HEK293 (cell line): ENCODE results near the gene SLC35F2.

Experiments
- CTCF ChIA-PET: fragments of 350-600 bp; formaldehyde crosslinking; extraction: SDS; loops from one replicate; lab custom pipeline; 2021; ENCODE audit warnings: antibody characterized with exemption; lab: Yijun Ruan, JAX
- POLR2A ChIA-PET: fragments of 300-600 bp; formaldehyde crosslinking; extraction: SDS; loops from one replicate; lab custom pipeline; 2020; ENCODE audit warnings: antibody characterized with exemption, inconsistent platforms; lab: Yijun Ruan, JAX
- H3K27ac ChIP-seq: fragments of 200-500 bp; sonication (Bioruptor generic); 2 replicates; pipeline ENCODE4 v1.5.1; 2014; ENCODE audit warnings: low read depth, low read length, control low read depth, inconsistent platforms; ENCODE audit errors: extremely low read depth
- H3K36me3 ChIP-seq, 2 experiments: fragments of 200-500 bp in 1 of 2; sonication (Bioruptor generic) in 1 of 2; 1 replicate in 1 of 2; 2 replicates in 1 of 2; pipeline ENCODE4 v1.5.1; 2014 to 2017; ENCODE audit warnings: inconsistent platforms in 2 of 2, low read length in 2 of 2; ENCODE audit not compliant: control insufficient read depth in 2 of 2, insufficient read depth in 1 of 2
- H3K4me1 ChIP-seq: fragments of 200-500 bp; sonication (Bioruptor generic); 2 replicates; pipeline ENCODE4 v1.5.1; 2014; ENCODE audit warnings: mild to moderate bottlenecking, low read length, inconsistent platforms; ENCODE audit not compliant: control insufficient read depth, insufficient read depth
- H3K4me3 ChIP-seq: 2 replicates; pipeline ENCODE4 v1.5.1; 2011; ENCODE audit warnings: low read depth, mild to moderate bottlenecking, control low read depth, low read length, moderate library complexity
- H3K9me3 ChIP-seq: fragments of 200-500 bp; sonication (Bioruptor generic); 2 replicates; pipeline ENCODE4 v1.5.1; 2014; ENCODE audit warnings: low read depth, low read length, inconsistent platforms; ENCODE audit not compliant: control insufficient read depth, insufficient read depth
- BCL11B ChIP-seq: fragments of 450-650 bp; formaldehyde crosslinking; IDR thresholded peaks from 2 replicates; pipeline ENCODE4 v1.5.1; 2016; ENCODE audit warnings: low read depth, missing biosample characterization, missing genetic modification characterization
- HOXC10 ChIP-seq: sonication (generic); formaldehyde crosslinking; IDR thresholded peaks from 2 replicates; pipeline ENCODE4 v1.8.1; 2023; ENCODE audit warnings: mild to moderate bottlenecking, missing genetic modification reagents
- IKZF3 ChIP-seq: fragments of 450-650 bp; IDR thresholded peaks from 2 replicates; pipeline ENCODE4 v1.5.0; 2018; ENCODE audit warnings: missing biosample characterization, mild to moderate bottlenecking, missing genetic modification characterization, moderate library complexity
- SALL2 ChIP-seq: fragments of 450-650 bp; formaldehyde crosslinking; IDR thresholded peaks from 2 replicates; pipeline ENCODE4 v1.5.0; 2017; ENCODE audit warnings: missing biosample characterization, mild to moderate bottlenecking, missing genetic modification characterization, borderline replicate concordance
- YY2 ChIP-seq: fragments of 450-650 bp; formaldehyde crosslinking; IDR thresholded peaks from 2 replicates; pipeline ENCODE4 v1.5.1; 2016; ENCODE audit warnings: missing biosample characterization, missing genetic modification characterization
- ZNF10 ChIP-seq: fragments of 450-650 bp; formaldehyde crosslinking; IDR thresholded peaks from 2 replicates; pipeline ENCODE4 v1.5.1; 2017; ENCODE audit warnings: missing biosample characterization, missing genetic modification characterization
- ZNF211 ChIP-seq: fragments of 450-650 bp; formaldehyde crosslinking; IDR thresholded peaks from 2 replicates; pipeline ENCODE4 v1.5.1; 2016; ENCODE audit warnings: low read depth, missing biosample characterization, missing genetic modification characterization
- ZNF335 ChIP-seq: fragments of 450-650 bp; formaldehyde crosslinking; conservative IDR thresholded peaks from 2 replicates; pipeline ENCODE4 v1.5.1; 2016; ENCODE audit warnings: missing biosample characterization, missing genetic modification characterization
- ZNF624 ChIP-seq: fragments of 450-650 bp; formaldehyde crosslinking; IDR thresholded peaks from 2 replicates; pipeline ENCODE4 v1.5.1; 2017; ENCODE audit warnings: missing biosample characterization, missing genetic modification characterization
- ZNF626 ChIP-seq: fragments of 450-650 bp; sonication (Bioruptor Pico); formaldehyde crosslinking; IDR thresholded peaks from 2 replicates; pipeline ENCODE4 v1.5.1; 2018; ENCODE audit warnings: missing biosample characterization, missing genetic modification characterization, inconsistent platforms
- ZNF654 ChIP-seq: fragments of 450-650 bp; formaldehyde crosslinking; IDR thresholded peaks from 2 replicates; pipeline ENCODE4 v1.5.1; 2016; ENCODE audit warnings: low read depth, missing biosample characterization, missing genetic modification characterization
- ZNF747 ChIP-seq: fragments of 450-650 bp; formaldehyde crosslinking; IDR thresholded peaks from 2 replicates; pipeline ENCODE4 v1.5.1; 2016; ENCODE audit warnings: missing biosample characterization, missing genetic modification characterization
- TF ChIP-seq, protein P1 (sequence below): fragments of 450-650 bp; formaldehyde crosslinking; IDR thresholded peaks from 2 replicates; pipeline ENCODE4 v1.5.1; 2016; ENCODE audit warnings: missing biosample characterization, missing genetic modification characterization
- TF ChIP-seq, protein P2 (sequence below): fragments of 450-650 bp; formaldehyde crosslinking; IDR thresholded peaks from 2 replicates; pipeline ENCODE4 v1.5.1; 2017; ENCODE audit warnings: missing biosample characterization, missing genetic modification characterization
- TF ChIP-seq, protein P3 (sequence below): fragments of 450-650 bp; formaldehyde crosslinking; IDR thresholded peaks from 2 replicates; pipeline ENCODE4 v1.5.1; 2017; ENCODE audit warnings: missing biosample characterization, mild to moderate bottlenecking, missing genetic modification characterization, moderate library complexity
- TF ChIP-seq, protein P4 (sequence below): fragments of 450-650 bp; formaldehyde crosslinking; IDR thresholded peaks from 2 replicates; pipeline ENCODE4 v1.5.1; 2016; ENCODE audit warnings: missing biosample characterization, missing genetic modification characterization
- TF ChIP-seq, protein P5 (sequence below): fragments of 450-650 bp; formaldehyde crosslinking; IDR thresholded peaks from 2 replicates; pipeline ENCODE4 v1.5.1; 2016; ENCODE audit warnings: missing biosample characterization, missing genetic modification characterization

SLC35F2 gene

DNA sequence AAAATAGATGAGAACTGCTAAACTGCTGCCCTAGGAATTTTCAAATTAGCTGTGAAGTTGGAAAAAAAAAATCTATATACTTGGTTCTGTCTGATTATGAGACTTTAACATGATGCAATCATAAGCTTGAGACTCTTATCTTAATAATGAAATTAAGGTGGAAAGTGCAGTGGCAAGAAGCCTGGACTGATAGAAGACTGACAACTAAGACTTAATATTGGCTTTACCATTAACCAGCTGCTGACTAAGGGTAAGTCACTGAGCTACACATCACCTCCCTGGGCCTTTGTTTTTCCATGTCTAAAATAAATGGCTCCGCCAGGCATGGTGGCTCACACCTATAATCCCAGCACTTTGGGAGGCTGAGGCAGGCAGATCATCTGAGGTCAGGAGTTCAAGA, 56.9 kb downstream of the SLC35F2 start:
- Histone ChIP-seq H3K4me3 (no peak overlapping the region), H3K36me3 (peaks cover 0 to 34% of the 10 kb centered on the region in 2 experiments), H3K27ac (no peak overlapping the region), H3K4me1 (no peaks in the 10 kb centered on the region), H3K9me3 (no peaks in the 10 kb centered on the region)
- TF ChIP-seq YY2 (tag by site-specific recombination) (no peak), ZNF747 (tag by site-specific recombination) (no peak), ZNF624 (tag by site-specific recombination) (no peak), ZNF211 (tag by site-specific recombination) (no peak), ZNF626 (no peak), ZNF654 (no peak), ZNF335 (tag by site-specific recombination) (no peak), IKZF3 (no peak), HOXC10 (no peak)
- TF ChIP-seq, protein P1, sequence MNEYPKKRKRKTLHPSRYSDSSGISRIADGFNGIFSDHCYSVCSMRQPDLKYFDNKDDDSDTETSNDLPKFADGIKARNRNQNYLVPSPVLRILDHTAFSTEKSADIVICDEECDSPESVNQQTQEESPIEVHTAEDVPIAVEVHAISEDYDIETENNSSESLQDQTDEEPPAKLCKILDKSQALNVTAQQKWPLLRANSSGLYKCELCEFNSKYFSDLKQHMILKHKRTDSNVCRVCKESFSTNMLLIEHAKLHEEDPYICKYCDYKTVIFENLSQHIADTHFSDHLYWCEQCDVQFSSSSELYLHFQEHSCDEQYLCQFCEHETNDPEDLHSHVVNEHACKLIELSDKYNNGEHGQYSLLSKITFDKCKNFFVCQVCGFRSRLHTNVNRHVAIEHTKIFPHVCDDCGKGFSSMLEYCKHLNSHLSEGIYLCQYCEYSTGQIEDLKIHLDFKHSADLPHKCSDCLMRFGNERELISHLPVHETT, result no peak
- TF ChIP-seq, protein P2, sequence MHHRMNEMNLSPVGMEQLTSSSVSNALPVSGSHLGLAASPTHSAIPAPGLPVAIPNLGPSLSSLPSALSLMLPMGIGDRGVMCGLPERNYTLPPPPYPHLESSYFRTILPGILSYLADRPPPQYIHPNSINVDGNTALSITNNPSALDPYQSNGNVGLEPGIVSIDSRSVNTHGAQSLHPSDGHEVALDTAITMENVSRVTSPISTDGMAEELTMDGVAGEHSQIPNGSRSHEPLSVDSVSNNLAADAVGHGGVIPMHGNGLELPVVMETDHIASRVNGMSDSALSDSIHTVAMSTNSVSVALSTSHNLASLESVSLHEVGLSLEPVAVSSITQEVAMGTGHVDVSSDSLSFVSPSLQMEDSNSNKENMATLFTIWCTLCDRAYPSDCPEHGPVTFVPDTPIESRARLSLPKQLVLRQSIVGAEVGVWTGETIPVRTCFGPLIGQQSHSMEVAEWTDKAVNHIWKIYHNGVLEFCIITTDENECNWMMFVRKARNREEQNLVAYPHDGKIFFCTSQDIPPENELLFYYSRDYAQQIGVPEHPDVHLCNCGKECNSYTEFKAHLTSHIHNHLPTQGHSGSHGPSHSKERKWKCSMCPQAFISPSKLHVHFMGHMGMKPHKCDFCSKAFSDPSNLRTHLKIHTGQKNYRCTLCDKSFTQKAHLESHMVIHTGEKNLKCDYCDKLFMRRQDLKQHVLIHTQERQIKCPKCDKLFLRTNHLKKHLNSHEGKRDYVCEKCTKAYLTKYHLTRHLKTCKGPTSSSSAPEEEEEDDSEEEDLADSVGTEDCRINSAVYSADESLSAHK (tag by site-specific recombination), result no peak
- TF ChIP-seq, protein P3, sequence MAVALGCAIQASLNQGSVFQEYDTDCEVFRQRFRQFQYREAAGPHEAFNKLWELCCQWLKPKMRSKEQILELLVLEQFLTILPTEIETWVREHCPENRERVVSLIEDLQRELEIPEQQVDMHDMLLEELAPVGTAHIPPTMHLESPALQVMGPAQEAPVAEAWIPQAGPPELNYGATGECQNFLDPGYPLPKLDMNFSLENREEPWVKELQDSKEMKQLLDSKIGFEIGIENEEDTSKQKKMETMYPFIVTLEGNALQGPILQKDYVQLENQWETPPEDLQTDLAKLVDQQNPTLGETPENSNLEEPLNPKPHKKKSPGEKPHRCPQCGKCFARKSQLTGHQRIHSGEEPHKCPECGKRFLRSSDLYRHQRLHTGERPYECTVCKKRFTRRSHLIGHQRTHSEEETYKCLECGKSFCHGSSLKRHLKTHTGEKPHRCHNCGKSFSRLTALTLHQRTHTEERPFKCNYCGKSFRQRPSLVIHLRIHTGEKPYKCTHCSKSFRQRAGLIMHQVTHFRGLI, result no peak
- TF ChIP-seq, protein P4, sequence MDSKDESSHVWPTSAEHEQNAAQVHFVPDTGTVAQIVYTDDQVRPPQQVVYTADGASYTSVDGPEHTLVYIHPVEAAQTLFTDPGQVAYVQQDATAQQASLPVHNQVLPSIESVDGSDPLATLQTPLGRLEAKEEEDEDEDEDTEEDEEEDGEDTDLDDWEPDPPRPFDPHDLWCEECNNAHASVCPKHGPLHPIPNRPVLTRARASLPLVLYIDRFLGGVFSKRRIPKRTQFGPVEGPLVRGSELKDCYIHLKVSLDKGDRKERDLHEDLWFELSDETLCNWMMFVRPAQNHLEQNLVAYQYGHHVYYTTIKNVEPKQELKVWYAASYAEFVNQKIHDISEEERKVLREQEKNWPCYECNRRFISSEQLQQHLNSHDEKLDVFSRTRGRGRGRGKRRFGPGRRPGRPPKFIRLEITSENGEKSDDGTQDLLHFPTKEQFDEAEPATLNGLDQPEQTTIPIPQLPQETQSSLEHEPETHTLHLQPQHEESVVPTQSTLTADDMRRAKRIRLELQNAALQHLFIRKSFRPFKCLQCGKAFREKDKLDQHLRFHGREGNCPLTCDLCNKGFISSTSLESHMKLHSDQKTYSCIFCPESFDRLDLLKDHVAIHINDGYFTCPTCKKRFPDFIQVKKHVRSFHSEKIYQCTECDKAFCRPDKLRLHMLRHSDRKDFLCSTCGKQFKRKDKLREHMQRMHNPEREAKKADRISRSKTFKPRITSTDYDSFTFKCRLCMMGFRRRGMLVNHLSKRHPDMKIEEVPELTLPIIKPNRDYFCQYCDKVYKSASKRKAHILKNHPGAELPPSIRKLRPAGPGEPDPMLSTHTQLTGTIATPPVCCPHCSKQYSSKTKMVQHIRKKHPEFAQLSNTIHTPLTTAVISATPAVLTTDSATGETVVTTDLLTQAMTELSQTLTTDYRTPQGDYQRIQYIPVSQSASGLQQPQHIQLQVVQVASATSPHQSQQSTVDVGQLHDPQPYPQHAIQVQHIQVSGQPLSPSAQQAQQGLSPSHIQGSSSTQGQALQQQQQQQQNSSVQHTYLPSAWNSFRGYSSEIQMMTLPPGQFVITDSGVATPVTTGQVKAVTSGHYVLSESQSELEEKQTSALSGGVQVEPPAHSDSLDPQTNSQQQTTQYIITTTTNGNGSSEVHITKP (tag by site-specific recombination), result no peak
- ChIA-PET POLR2A (no interaction called here), CTCF (interaction anchor here (0.7 to 3.1 kb wide), 2 partner anchors 12 to 30 kb away, joined by 8 to 13 read pairs; no protein-coding TSS in a partner anchor)

DNA sequence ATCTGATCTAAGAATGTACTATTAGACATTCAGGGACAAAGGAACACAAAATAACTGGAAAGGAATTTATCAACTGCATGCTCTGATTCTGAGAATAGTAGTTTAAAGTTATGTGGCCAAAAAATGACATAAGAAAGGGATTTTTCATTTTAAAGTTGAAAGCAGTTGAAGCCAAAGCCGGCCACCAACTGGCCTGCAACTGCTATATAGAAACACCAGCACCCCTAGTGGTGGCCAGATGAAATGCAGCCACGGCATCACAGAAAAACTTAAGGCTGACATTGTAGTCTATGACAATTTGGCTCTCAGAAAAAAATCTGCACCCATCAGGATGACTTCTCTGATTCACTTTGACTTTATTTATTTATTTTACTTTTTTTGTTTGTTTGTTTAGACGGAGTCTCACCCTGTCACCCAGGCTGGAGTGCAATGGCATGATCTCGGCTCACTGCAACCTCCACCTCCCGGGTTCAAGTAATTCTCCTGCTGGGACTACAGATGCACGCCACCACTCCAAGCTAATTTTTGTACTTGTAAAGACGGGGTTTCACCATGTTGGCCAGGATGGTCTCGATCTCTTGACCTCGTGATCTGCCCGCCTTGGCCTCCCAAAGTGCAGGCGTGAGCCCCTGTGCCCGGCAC, 59.2 kb downstream of the SLC35F2 start:
- peak; percentile 98 for TF ChIP-seq ZNF10 (tag by site-specific recombination)
- TF ChIP-seq ZNF624 (tag by site-specific recombination), result no peak
- TF ChIP-seq BCL11B (tag by site-specific recombination), result no peak
- TF ChIP-seq, protein P5, sequence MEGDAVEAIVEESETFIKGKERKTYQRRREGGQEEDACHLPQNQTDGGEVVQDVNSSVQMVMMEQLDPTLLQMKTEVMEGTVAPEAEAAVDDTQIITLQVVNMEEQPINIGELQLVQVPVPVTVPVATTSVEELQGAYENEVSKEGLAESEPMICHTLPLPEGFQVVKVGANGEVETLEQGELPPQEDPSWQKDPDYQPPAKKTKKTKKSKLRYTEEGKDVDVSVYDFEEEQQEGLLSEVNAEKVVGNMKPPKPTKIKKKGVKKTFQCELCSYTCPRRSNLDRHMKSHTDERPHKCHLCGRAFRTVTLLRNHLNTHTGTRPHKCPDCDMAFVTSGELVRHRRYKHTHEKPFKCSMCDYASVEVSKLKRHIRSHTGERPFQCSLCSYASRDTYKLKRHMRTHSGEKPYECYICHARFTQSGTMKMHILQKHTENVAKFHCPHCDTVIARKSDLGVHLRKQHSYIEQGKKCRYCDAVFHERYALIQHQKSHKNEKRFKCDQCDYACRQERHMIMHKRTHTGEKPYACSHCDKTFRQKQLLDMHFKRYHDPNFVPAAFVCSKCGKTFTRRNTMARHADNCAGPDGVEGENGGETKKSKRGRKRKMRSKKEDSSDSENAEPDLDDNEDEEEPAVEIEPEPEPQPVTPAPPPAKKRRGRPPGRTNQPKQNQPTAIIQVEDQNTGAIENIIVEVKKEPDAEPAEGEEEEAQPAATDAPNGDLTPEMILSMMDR (tag by site-specific recombination), result peak; percentile 31; the same call in 1 of the 2 replicates
- TF ChIP-seq SALL2 (tag by site-specific recombination), result no peak
- H3K36me3 ChIP-seq, result peaks cover 0 to 26% of the 10 kb centered on the region in 2 experiments
- H3K4me3 ChIP-seq, result no peak overlapping the region
- H3K9me3 ChIP-seq, result no peaks in the 10 kb centered on the region
- H3K4me1 ChIP-seq, result no peaks in the 10 kb centered on the region
- H3K27ac ChIP-seq, result no peak overlapping the region
- POLR2A ChIA-PET, result no interaction called here
- CTCF ChIA-PET, result interaction anchor here (0.7 to 3.1 kb wide), 8 partner anchors 9 to 1031 kb away, joined by 3 to 13 read pairs (median 3); no protein-coding TSS in a partner anchor
